ENCODE results near the gene TBC1D10B. TPM values are rescaled to one million over a fixed set of nuclear protein-coding genes. Genes with fewer than 3 reads are reported as not detected.
A peak's percentile ranks its signal among the peaks of the same experiment; 100 is the strongest.

The TBC1D10B gene
- total and polyA plus RNA-seq, 9 of the 15 experiments (the other 6 are each of a cell fraction or from before 2014, with no cell fraction given), result 2.2 to 55.4 (median 17.5) TPM

- no peak for TF ChIP-seq MXD1 (CRISPR knock-in tag; IDR thresholded peaks at IDR 0.05; ENCODE audit: borderline replicate concordance, poor library complexity, severe bottlenecking)
- TF ChIP-seq ZNF444 (CRISPR knock-in tag; IDR thresholded peaks at IDR 0.05), result no peak
Observed at GRCh38 chr16:30377050-30377811, 6.9 kb upstream of the TBC1D10B start (continued).

GRCh38 chr16:30376461-30376902, 6.2 kb upstream of the TBC1D10B start:
- peak overlapping the region; percentile 81 to 88; a peak in 3 of 4 replicates for H3K9ac ChIP-seq (ENCODE audit: insufficient read depth in 1 of 2, low read depth in 2 of 2, low read length in 2 of 2)
- H3K9me1 ChIP-seq (ENCODE audit: control insufficient read depth, insufficient read depth, low read length), result no peaks in the 10 kb centered on the region
- no peak overlapping the region; the same call in 1 of the 2 replicates for H2AFZ ChIP-seq (ENCODE audit: low read depth, low read length)
- no peak for FAIRE-seq
- BruUV-seq (replicated peaks), result no TSS peak
- peak overlapping the region; percentile 92 for H3K27ac ChIP-seq (ENCODE audit: extremely low read depth, low read depth, low read length)
- ATAC-seq, result no peak
- in situ Hi-C loops (cut with MboI) (no loop called here), intact Hi-C loops (cut with micrococcal nuclease) (loop anchor here (10.0 kb wide), 1 partner anchor 312 kb away; the partner anchor contains the start of gene ALDOA)
- H3K4me1 ChIP-seq (replicated peaks in 1 of 2; ENCODE audit: control insufficient read depth in 2 of 2, insufficient read depth in 2 of 2, low read length in 2 of 2), result peaks cover 43 to 65% of the 10 kb centered on the region in 2 experiments
- H3K9me3 ChIP-seq (replicated peaks; ENCODE audit: control insufficient read depth, insufficient read depth, low read depth, low read length), result no peaks in the 10 kb centered on the region
- POLR2A ChIA-PET, result interaction anchor here (0.6 to 2.3 kb wide), 2 partner anchors 20 to 985 kb away, joined by 3 to 6 read pairs; no protein-coding TSS in a partner anchor
- no peaks in the 10 kb centered on the region for H3K27me3 ChIP-seq (ENCODE audit: control insufficient read depth in 2 of 2, insufficient read depth in 2 of 2, low read length in 2 of 2)
- H3K79me2 ChIP-seq (ENCODE audit: control insufficient read depth, insufficient read depth, low read length), result peaks cover 16% of the 10 kb centered on the region
- peak overlapping the region; percentile 26; the same call in 1 of the 2 replicates for H3K4me2 ChIP-seq (ENCODE audit: insufficient read depth, low read length)
- no peaks in the 10 kb centered on the region for H4K20me1 ChIP-seq (replicated peaks; ENCODE audit: control insufficient read depth, insufficient read depth, low read length)
- 86% methylated on average over 7 of the region's 8 CpGs for WGBS (ENCODE audit: insufficient coverage, low coverage, missing lambda C conversion rate)
- CTCF ChIA-PET (ENCODE audit: low intra/inter-chr PET ratio), result no interaction called here
- H3K36me3 ChIP-seq (ENCODE audit: control insufficient read depth, insufficient read depth, low read length), result peaks cover 7% of the 10 kb centered on the region; the same call in 1 of the 3 replicates
- no peak for DNase-seq (ENCODE audit: extremely low read depth in 1 of 4, low spot score in 3 of 4)
- H3K4me3 ChIP-seq, result no peak overlapping the region
- TF ChIP-seq TFAP4 (CRISPR knock-in tag; IDR thresholded peaks at IDR 0.05; ENCODE audit: borderline replicate concordance) (0 out of 2 replicates have a peak, but pooled peaks have one; percentile 21), KLF6 (CRISPR knock-in tag; IDR thresholded peaks at IDR 0.05; ENCODE audit: borderline replicate concordance) (no peak), ZNF740 (CRISPR knock-in tag; IDR thresholded peaks at IDR 0.05) (peak; percentile 38; the same call in 1 of the 2 replicates), ZNF740 (tag; IDR thresholded peaks at IDR 0.05) (no peak), SREBF2 (CRISPR knock-in tag; IDR thresholded peaks at IDR 0.05) (no peak), FOXK2 (conservative IDR thresholded peaks at IDR 0.05 in 1 of 2, IDR thresholded peaks at IDR 0.05 in 1 of 2; ENCODE audit: low read depth in 2 of 2) (no peak), ZKSCAN1 (IDR thresholded peaks at IDR 0.05; ENCODE audit: low read depth, low read length) (no peak), DPF2 (IDR thresholded peaks at IDR 0.05) (no peak), EGR1 (conservative IDR thresholded peaks at IDR 0.05) (no peak), ZFX (CRISPR knock-in tag; IDR thresholded peaks at IDR 0.05) (peak; percentile 32), ZNF507 (tag; conservative IDR thresholded peaks at IDR 0.05) (no peak), ZNF197 (CRISPR knock-in tag; IDR thresholded peaks at IDR 0.05; ENCODE audit: low read depth) (no peak), FOSL1 (tag; conservative IDR thresholded peaks at IDR 0.05) (0 out of 2 replicates have a peak, but pooled peaks have one; percentile 8), ATF1 (CRISPR knock-in tag; IDR thresholded peaks at IDR 0.05) (no peak), ATF1 (tag; IDR thresholded peaks at IDR 0.05) (no peak), SP2 (IDR thresholded peaks at IDR 0.05; ENCODE audit: extremely low read depth, low read depth, low read length, poor library complexity, severe bottlenecking) (no peak), NR2C1 (IDR thresholded peaks at IDR 0.05) (peak; percentile 22; the same call in 1 of the 2 replicates), NR2C1 (tag; IDR thresholded peaks at IDR 0.05) (no peak)

Data from K562 (cell line).